ENCODE results near the gene FUOM. TPM values are rescaled to one million over a fixed set of nuclear protein-coding genes. Genes with fewer than 3 reads are reported as not detected.

Gene FUOM
- total and polyA plus RNA-seq, 10 of the 15 experiments (the other 5 are each of a cell fraction or from before 2014, with no cell fraction given), result 1.8 to 41.7 (median 25.6) TPM

DNA sequence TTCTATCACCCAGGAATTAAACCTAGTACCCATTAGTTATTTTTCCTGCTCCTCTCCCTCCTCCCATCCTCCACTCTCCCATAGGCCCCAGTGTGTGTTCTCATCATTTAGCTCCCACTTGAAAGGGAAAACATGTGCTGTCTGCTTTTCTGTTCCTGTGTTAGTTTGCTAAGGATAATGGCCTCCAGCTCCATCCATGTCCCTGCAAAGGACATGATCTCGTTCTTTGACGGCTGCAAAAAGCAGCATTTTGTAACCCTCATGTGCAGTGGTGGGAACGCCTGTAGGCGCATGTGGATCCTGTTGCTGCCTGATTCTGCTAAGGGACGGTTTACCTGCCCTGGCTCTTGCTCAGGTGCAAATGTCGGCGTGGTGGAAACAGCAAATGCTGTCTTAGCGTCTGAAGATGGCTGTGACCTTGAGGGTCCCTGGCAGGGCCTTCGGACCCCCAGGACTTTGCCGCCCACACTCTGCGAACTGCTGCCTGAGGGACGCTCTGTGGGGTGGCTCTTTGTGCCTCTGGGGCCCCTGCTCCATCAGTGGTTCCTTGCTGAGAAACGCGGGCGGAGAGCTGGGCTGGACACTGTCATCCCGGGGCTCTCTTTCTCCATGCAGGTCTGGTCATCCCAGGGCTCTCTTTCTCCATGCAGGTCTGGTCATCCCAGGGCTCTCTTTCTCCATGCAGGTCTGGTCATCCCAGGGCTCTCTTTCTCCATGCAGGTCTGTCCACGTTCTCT, 30.6 kb upstream of the FUOM start (continued):
- peak; percentile 66 for TF ChIP-seq LARP7 (IDR thresholded peaks at IDR 0.05)
- TF ChIP-seq, protein P1, sequence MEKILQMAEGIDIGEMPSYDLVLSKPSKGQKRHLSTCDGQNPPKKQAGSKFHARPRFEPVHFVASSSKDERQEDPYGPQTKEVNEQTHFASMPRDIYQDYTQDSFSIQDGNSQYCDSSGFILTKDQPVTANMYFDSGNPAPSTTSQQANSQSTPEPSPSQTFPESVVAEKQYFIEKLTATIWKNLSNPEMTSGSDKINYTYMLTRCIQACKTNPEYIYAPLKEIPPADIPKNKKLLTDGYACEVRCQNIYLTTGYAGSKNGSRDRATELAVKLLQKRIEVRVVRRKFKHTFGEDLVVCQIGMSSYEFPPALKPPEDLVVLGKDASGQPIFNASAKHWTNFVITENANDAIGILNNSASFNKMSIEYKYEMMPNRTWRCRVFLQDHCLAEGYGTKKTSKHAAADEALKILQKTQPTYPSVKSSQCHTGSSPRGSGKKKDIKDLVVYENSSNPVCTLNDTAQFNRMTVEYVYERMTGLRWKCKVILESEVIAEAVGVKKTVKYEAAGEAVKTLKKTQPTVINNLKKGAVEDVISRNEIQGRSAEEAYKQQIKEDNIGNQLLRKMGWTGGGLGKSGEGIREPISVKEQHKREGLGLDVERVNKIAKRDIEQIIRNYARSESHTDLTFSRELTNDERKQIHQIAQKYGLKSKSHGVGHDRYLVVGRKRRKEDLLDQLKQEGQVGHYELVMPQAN (conservative IDR thresholded peaks at IDR 0.05), result no peak
- TF ChIP-seq BHLHE40 (IDR thresholded peaks at IDR 0.05; ENCODE audit: borderline replicate concordance in 1 of 2, low read depth in 2 of 2, low read length in 1 of 2), result no peak
- TF ChIP-seq SREBF1 (IDR thresholded peaks at IDR 0.05; ENCODE audit: low read length), result no peak
- no peak for TF ChIP-seq NFIC (IDR thresholded peaks at IDR 0.05; ENCODE audit: low read depth, low read length)
- TF ChIP-seq RB1 (IDR thresholded peaks at IDR 0.05; ENCODE audit: borderline replicate concordance), result no peak
- TF ChIP-seq TCF3 (IDR thresholded peaks at IDR 0.05; ENCODE audit: borderline replicate concordance, insufficient read depth, low read depth, low read length), result no peak
- TF ChIP-seq ESRRA (IDR thresholded peaks at IDR 0.05; ENCODE audit: low read length), result no peak
- no peak for TF ChIP-seq CBFB (IDR thresholded peaks at IDR 0.05; ENCODE audit: low read depth)
- peak; percentile 53 for TF ChIP-seq NR2C1 (IDR thresholded peaks at IDR 0.05)
- no peak for TF ChIP-seq SMC3 (IDR thresholded peaks at IDR 0.05; ENCODE audit: borderline replicate concordance, low read length)
- peak; percentile 31; the same call in 1 of the 2 replicates for TF ChIP-seq CREM (IDR thresholded peaks at IDR 0.05; ENCODE audit: low read depth)
- TF ChIP-seq, protein P2, sequence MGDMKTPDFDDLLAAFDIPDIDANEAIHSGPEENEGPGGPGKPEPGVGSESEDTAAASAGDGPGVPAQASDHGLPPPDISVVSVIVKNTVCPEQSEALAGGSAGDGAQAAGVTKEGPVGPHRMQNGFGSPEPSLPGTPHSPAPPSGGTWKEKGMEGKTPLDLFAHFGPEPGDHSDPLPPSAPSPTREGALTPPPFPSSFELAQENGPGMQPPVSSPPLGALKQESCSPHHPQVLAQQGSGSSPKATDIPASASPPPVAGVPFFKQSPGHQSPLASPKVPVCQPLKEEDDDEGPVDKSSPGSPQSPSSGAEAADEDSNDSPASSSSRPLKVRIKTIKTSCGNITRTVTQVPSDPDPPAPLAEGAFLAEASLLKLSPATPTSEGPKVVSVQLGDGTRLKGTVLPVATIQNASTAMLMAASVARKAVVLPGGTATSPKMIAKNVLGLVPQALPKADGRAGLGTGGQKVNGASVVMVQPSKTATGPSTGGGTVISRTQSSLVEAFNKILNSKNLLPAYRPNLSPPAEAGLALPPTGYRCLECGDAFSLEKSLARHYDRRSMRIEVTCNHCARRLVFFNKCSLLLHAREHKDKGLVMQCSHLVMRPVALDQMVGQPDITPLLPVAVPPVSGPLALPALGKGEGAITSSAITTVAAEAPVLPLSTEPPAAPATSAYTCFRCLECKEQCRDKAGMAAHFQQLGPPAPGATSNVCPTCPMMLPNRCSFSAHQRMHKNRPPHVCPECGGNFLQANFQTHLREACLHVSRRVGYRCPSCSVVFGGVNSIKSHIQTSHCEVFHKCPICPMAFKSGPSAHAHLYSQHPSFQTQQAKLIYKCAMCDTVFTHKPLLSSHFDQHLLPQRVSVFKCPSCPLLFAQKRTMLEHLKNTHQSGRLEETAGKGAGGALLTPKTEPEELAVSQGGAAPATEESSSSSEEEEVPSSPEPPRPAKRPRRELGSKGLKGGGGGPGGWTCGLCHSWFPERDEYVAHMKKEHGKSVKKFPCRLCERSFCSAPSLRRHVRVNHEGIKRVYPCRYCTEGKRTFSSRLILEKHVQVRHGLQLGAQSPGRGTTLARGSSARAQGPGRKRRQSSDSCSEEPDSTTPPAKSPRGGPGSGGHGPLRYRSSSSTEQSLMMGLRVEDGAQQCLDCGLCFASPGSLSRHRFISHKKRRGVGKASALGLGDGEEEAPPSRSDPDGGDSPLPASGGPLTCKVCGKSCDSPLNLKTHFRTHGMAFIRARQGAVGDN (IDR thresholded peaks at IDR 0.05), result no peak
- no peak for TF ChIP-seq ZNF24 (IDR thresholded peaks at IDR 0.05)
- TF ChIP-seq MXI1 (IDR thresholded peaks at IDR 0.05; ENCODE audit: low read depth, low read length), result no peak
- 0 out of 2 replicates have a peak, but pooled peaks have one; percentile 37 for TF ChIP-seq MEF2A (IDR thresholded peaks at IDR 0.05; ENCODE audit: insufficient read depth, low read depth, low read length)
- TF ChIP-seq GABPA (IDR thresholded peaks at IDR 0.05; ENCODE audit: low read depth), result peak; percentile 72
- TF ChIP-seq SPI1 (IDR thresholded peaks at IDR 0.05; ENCODE audit: borderline replicate concordance, insufficient read depth, low read depth, low read length), result no peak
- no peak for TF ChIP-seq HDAC2 (IDR thresholded peaks at IDR 0.05)
- no peak for TF ChIP-seq BRCA1 (IDR thresholded peaks at IDR 0.05; ENCODE audit: low read depth, low read length)
- TF ChIP-seq, protein P3, sequence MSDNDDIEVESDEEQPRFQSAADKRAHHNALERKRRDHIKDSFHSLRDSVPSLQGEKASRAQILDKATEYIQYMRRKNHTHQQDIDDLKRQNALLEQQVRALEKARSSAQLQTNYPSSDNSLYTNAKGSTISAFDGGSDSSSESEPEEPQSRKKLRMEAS (IDR thresholded peaks at IDR 0.05; ENCODE audit: low read depth, low read length), result peak; percentile 3; the same call in 1 of the 2 replicates
- TF ChIP-seq STAT1 (conservative IDR thresholded peaks at IDR 0.05), result no peak
- TF ChIP-seq, protein P4, sequence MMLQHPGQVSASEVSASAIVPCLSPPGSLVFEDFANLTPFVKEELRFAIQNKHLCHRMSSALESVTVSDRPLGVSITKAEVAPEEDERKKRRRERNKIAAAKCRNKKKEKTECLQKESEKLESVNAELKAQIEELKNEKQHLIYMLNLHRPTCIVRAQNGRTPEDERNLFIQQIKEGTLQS (IDR thresholded peaks at IDR 0.05; ENCODE audit: borderline replicate concordance, extremely low read depth, low read depth, low read length), result no peak
- TF ChIP-seq, protein P5, sequence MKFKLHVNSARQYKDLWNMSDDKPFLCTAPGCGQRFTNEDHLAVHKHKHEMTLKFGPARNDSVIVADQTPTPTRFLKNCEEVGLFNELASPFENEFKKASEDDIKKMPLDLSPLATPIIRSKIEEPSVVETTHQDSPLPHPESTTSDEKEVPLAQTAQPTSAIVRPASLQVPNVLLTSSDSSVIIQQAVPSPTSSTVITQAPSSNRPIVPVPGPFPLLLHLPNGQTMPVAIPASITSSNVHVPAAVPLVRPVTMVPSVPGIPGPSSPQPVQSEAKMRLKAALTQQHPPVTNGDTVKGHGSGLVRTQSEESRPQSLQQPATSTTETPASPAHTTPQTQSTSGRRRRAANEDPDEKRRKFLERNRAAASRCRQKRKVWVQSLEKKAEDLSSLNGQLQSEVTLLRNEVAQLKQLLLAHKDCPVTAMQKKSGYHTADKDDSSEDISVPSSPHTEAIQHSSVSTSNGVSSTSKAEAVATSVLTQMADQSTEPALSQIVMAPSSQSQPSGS (IDR thresholded peaks at IDR 0.05; ENCODE audit: low read length), result no peak
